Measurements from ENCODE around the gene SLC39A11.
"Not testable (repeated sequence)": the region's sequence is repeated elsewhere in the genome, so short reads cannot be mapped to it uniquely, and the experiment has no call there.

DNA sequence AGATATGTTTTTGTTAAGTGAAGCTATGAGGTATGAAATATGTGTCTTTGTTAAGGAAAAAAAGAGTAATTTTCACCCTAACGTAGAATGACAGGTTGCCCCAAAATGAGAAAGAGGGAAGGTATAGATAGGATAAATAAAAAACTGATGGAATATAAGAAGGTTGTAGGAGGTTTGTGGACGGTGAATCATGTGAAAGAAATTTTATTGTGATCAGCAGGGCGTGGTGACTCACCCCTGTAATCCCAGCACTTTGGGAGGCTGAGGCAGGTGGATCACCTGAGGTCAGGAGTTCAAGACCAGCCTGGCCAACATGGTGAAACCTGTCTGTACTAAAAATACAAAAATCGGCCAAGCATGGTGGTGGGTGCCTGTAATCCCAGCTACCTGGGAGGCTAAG, 32.8 kb downstream of the SLC39A11 start:
- TF ChIP-seq, protein P1, sequence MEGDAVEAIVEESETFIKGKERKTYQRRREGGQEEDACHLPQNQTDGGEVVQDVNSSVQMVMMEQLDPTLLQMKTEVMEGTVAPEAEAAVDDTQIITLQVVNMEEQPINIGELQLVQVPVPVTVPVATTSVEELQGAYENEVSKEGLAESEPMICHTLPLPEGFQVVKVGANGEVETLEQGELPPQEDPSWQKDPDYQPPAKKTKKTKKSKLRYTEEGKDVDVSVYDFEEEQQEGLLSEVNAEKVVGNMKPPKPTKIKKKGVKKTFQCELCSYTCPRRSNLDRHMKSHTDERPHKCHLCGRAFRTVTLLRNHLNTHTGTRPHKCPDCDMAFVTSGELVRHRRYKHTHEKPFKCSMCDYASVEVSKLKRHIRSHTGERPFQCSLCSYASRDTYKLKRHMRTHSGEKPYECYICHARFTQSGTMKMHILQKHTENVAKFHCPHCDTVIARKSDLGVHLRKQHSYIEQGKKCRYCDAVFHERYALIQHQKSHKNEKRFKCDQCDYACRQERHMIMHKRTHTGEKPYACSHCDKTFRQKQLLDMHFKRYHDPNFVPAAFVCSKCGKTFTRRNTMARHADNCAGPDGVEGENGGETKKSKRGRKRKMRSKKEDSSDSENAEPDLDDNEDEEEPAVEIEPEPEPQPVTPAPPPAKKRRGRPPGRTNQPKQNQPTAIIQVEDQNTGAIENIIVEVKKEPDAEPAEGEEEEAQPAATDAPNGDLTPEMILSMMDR (conservative IDR thresholded peaks at IDR 0.05; ENCODE audit: low read depth, low read length) = not testable (repeated sequence)
- TF ChIP-seq EZH2 (IDR thresholded peaks at IDR 0.05; ENCODE audit: borderline replicate concordance, low read depth, low read length, poor library complexity, severe bottlenecking) = not testable (repeated sequence)
